HL-60 (cell line): ENCODE data around the gene EPHB2.

ENCODE experiments used
- DNase-seq, 2 experiments: peaks; one replicate each; pipeline ENCODE4 v3.0.0-alpha.2; 2010 to 2020; ENCODE audit warnings: low read depth in 1 of 2, low spot score in 1 of 2
- H3K27ac ChIP-seq: fragments of 250-450 bp; sonication (Bioruptor Pico); replicated peaks from 2 replicates; pipeline ENCODE4 v1.5.1; 2020; ENCODE audit warnings: mild to moderate bottlenecking, moderate library complexity
- H3K27me3 ChIP-seq: fragments of 250-450 bp; sonication (Bioruptor Pico); 2 replicates; pipeline ENCODE4 v1.5.1; 2021; ENCODE audit warnings: mild to moderate bottlenecking, moderate library complexity; ENCODE audit not compliant: insufficient read depth, poor library complexity, severe bottlenecking
- H3K4me3 ChIP-seq: replicated peaks from 2 replicates; pipeline ENCODE4 v1.5.1; 2011; ENCODE audit warnings: mild to moderate bottlenecking, control low read depth, low read length; ENCODE audit not compliant: insufficient read depth
- GABPA ChIP-seq: IDR thresholded peaks from 2 replicates; pipeline ENCODE4 v1.6.1; 2012; ENCODE audit warnings: low read depth
- POLR2AphosphoS5 ChIP-seq: IDR thresholded peaks from 2 replicates; pipeline ENCODE4 v1.6.1; 2012; ENCODE audit warnings: low read depth
- SPI1 ChIP-seq: IDR thresholded peaks from 2 replicates; pipeline ENCODE4 v1.6.1; 2012; ENCODE audit warnings: low read depth, mild to moderate bottlenecking, borderline replicate concordance
- TF ChIP-seq, protein P1 (sequence below): IDR thresholded peaks from 2 replicates; pipeline ENCODE4 v1.6.1; 2012; ENCODE audit warnings: low read depth; ENCODE audit not compliant: insufficient replicate concordance
- TF ChIP-seq, protein P2 (sequence below): IDR thresholded peaks from one replicate; pipeline ENCODE4 v1.5.1; 2011; ENCODE audit warnings: low read length, control low read depth, inconsistent platforms; ENCODE audit not compliant: insufficient read depth

EPHB2 gene

DNA sequence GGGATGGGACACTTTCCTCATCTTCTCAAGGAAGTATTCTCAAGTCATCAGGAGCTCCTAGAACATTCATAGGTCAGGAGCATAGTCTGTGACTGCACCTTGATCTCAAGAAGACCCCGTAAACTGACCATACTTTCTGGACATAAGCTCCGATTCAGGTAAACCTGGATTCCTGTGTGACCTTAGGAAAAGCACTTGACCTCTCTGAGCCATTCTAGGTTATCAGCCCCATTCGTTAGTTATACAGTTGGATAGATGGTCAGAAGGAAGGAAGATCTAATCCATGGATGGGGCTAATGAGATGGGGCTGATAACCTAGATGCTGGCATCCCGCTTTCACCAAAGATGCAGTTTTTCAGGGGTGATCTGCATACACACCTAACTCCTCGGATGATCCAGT, 114.3 kb downstream of the EPHB2 start:
- no peak overlapping the region for H3K27ac ChIP-seq
- TF ChIP-seq GABPA (no peak), SPI1 (no peak), POLR2AphosphoS5 (no peak)
- TF ChIP-seq, protein P1, sequence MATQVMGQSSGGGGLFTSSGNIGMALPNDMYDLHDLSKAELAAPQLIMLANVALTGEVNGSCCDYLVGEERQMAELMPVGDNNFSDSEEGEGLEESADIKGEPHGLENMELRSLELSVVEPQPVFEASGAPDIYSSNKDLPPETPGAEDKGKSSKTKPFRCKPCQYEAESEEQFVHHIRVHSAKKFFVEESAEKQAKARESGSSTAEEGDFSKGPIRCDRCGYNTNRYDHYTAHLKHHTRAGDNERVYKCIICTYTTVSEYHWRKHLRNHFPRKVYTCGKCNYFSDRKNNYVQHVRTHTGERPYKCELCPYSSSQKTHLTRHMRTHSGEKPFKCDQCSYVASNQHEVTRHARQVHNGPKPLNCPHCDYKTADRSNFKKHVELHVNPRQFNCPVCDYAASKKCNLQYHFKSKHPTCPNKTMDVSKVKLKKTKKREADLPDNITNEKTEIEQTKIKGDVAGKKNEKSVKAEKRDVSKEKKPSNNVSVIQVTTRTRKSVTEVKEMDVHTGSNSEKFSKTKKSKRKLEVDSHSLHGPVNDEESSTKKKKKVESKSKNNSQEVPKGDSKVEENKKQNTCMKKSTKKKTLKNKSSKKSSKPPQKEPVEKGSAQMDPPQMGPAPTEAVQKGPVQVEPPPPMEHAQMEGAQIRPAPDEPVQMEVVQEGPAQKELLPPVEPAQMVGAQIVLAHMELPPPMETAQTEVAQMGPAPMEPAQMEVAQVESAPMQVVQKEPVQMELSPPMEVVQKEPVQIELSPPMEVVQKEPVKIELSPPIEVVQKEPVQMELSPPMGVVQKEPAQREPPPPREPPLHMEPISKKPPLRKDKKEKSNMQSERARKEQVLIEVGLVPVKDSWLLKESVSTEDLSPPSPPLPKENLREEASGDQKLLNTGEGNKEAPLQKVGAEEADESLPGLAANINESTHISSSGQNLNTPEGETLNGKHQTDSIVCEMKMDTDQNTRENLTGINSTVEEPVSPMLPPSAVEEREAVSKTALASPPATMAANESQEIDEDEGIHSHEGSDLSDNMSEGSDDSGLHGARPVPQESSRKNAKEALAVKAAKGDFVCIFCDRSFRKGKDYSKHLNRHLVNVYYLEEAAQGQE = no peak
- TF ChIP-seq, protein P2, sequence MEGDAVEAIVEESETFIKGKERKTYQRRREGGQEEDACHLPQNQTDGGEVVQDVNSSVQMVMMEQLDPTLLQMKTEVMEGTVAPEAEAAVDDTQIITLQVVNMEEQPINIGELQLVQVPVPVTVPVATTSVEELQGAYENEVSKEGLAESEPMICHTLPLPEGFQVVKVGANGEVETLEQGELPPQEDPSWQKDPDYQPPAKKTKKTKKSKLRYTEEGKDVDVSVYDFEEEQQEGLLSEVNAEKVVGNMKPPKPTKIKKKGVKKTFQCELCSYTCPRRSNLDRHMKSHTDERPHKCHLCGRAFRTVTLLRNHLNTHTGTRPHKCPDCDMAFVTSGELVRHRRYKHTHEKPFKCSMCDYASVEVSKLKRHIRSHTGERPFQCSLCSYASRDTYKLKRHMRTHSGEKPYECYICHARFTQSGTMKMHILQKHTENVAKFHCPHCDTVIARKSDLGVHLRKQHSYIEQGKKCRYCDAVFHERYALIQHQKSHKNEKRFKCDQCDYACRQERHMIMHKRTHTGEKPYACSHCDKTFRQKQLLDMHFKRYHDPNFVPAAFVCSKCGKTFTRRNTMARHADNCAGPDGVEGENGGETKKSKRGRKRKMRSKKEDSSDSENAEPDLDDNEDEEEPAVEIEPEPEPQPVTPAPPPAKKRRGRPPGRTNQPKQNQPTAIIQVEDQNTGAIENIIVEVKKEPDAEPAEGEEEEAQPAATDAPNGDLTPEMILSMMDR = no peak
- no peak overlapping the region for H3K4me3 ChIP-seq
- no peaks in the 10 kb centered on the region for H3K27me3 ChIP-seq
- no peak for DNase-seq

DNA sequence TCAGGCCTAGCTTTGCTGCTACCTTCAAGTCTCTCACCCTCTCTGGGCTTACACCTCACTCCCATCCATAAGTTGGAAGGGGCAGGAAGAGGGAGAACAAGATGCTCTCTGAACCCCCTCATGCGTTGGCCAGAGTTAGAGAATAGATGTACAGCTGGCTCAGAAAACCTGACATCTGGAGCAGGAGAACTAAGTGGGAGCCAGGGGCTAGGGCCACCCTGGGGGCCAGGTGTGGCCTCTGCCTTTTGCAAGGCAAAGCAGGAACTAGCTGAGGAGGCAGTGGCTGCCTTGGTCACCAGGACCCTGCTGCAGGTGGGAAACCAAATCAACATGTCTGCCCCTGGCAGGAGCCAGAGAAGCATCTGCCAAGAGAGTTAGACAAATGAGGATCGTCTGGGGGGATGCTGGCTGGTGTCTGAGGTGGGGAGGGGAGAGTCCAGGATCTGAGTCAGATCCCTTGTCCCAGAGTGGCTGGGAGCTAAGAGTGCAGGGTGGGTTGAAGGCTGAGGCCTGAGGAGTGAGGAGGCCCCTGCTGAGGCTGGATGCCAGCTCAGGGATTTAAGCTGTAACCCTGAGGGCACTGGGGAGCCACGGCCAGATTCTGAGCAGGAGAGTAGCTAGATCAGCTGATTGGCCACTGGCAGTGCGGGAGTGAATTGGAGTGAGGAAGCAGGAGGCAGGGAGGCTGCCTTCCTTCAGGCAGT, 115.0 kb downstream of the EPHB2 start:
- no peak overlapping the region for H3K4me3 ChIP-seq
- TF ChIP-seq SPI1 (no peak), GABPA (no peak), POLR2AphosphoS5 (no peak)
- TF ChIP-seq, protein P1 = no peak
- TF ChIP-seq, protein P2 = no peak
- H3K27me3 ChIP-seq = no peaks in the 10 kb centered on the region
- no peak for DNase-seq
- H3K27ac ChIP-seq = no peak overlapping the region

DNA sequence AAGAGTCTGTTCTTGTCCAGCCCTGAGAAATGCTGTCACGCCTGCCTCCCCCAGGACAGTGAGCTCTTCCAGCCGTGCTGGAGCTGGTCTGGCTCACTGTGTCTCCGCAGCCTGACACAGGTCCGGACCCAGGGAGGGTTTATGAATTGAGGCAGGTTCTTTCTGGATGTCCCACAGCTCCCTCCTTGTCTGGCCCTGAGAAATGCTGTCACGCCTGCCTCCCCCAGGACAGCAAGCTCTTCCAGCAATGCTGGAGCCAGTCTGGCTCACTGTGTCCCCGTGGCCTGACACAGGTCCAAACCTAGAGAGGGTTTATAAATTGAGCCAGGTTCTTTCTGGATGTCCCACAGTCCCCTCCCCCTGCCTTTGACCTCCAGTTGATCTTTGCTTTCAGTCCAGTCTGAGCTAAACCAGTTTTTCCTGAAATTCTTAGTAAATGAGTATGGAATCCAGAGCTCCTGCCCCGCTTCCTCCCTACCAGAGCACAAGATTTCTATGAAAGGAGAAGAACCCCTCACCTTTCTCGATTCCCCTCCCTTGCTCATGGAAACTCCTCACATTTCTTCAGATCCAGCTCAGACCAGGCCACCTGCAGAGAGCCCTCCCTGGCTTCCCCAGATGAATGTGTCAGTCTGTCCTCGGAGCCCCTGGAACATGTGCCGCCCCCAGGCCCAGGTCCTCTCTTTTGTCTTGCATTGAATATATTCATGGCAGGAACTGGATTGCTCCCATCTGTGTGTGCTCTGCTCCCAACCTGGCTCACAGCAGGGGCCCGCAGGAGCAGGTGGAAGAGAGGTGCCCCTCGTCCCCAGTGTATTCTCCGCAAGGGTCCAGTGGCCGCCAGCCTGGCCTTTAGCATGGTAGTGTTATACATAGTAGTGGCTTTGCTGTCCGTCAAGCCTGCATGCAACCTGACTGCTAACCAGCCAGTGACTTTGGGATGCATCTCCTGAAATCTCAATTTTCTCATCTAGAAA, 116.3 kb downstream of the EPHB2 start:
- Histone ChIP-seq H3K27ac (no peak overlapping the region), H3K4me3 (no peak overlapping the region)

More for the DNA sequence above, 116.3 kb downstream of the EPHB2 start:
- no peak for TF ChIP-seq GABPA
- TF ChIP-seq, protein P2 = no peak
- TF ChIP-seq SPI1 = no peak
- no peak for TF ChIP-seq POLR2AphosphoS5
- TF ChIP-seq, protein P1 = no peak
- no peaks in the 10 kb centered on the region for H3K27me3 ChIP-seq
- DNase-seq = no peak
